ENCODE measurements around the gene TRAPPC3.

GRCh38 chr1:36114371-36114770, 34.9 kb downstream of the TRAPPC3 start:
- TF ChIP-seq EZH2 (IDR thresholded peaks at IDR 0.05; ENCODE audit: borderline replicate concordance, insufficient read depth, low read depth, low read length, poor library complexity, severe bottlenecking) (no peak), CTCF (IDR thresholded peaks at IDR 0.05) (no peak)
